GM19035 (cell line): ENCODE data around the gene OR12D3.
"Not testable (repeated sequence)": the region's sequence is repeated elsewhere in the genome, so short reads cannot be mapped to it uniquely, and the experiment has no call there.

Experiments used
- ATAC-seq: cut with Tn5 transposase; IDR thresholded peaks from one replicate; pipeline ENCODE4 v1.9.1; 2021; ENCODE audit not compliant: unreplicated experiment

OR12D3 gene, protein sequence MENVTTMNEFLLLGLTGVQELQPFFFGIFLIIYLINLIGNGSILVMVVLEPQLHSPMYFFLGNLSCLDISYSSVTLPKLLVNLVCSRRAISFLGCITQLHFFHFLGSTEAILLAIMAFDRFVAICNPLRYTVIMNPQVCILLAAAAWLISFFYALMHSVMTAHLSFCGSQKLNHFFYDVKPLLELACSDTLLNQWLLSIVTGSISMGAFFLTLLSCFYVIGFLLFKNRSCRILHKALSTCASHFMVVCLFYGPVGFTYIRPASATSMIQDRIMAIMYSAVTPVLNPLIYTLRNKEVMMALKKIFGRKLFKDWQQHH

DNA sequence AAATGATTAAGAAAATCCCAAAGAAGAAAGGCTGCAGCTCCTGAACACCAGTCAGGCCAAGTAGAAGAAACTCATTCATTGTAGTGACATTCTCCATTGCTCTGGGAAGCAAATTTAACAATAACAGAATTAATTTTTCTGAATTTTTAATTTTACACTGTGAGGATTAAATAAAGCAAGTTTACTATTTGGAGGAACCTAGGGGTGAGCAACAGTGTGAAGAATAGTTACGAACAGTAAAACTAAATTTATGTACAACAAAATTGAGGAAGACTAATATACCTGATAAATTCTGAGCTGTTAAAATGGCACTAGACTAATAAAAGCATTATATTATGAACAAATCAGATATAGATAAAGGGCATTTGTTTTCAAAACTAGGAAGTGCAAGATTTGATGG is at the start of gene OR12D3:
TSS of gene OR12D3 (minus strand) at position 101 of the 400 bp plus-strand sequence. CDS start at position 97, 4 bp downstream.
- ATAC-seq: no peak

GRCh38 chr6:29424575-29424974 is 49.5 kb upstream of the OR12D3 start:
- ATAC-seq: no peak

DNA sequence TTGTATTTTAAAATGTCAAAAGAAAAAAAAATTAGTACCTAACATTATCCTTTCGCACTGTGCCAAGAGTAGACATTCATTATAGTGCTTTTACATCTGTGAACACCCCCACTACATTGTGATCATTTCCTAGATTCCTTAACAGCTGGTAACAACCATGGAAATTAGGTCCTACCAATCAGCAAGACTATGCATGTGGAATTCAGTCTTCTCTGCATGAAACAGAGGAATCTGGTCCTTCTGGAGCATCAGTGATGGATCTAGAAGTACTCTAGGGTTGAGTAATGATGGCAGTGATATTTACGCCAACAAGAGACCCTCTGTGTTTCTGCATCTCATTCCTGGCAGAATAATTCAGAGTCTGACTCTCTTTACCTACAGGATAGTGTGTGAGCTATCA is 49.1 kb upstream of the OR12D3 start:
- ATAC-seq: no peak

- ATAC-seq: no peak
Measured at GRCh38 chr6:29419516-29419915, 44.4 kb upstream of the OR12D3 start.

DNA sequence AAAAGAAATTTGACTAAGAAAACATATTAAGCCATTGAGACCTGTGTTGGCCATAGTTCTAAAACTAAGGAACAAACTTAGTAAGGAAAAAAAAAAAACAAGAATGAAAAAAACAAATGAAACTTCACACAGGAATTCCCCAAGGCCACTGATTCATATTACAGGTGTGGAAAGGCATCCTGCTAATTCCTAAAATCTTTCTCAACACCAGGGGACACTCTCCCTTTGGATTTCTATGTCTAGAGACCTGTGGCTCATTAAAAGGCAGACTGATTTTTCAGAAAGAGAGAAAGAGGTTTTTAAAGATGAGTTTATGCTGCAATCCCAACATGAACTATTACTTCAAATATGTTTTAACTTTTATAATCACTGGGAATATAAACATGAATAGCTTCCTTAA is 39.5 kb upstream of the OR12D3 start, which contains the start of gene OR12D1:
TSS of gene OR12D1 (plus strand) at position 341 of the 400 bp plus-strand sequence.
- no peak for ATAC-seq

DNA sequence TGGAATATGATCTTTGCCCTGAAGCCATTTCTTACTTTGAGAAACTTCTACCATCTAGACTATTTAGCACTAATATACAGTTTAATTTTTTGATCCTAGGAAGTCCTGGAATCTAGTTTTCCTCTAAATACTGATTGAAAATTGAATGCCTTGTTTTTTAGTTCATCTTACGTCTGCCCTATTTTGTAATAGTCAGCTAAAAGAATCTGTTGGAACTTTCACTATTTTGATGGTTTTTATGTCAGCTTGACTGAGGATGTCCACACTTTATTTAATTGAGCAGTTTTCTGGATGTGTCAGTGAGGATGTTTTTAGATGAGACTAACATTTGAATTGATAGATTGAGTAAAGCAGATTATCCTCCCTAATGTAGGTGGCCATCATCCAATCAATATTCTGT is 28.7 kb upstream of the OR12D3 start:
- no peak for ATAC-seq

DNA sequence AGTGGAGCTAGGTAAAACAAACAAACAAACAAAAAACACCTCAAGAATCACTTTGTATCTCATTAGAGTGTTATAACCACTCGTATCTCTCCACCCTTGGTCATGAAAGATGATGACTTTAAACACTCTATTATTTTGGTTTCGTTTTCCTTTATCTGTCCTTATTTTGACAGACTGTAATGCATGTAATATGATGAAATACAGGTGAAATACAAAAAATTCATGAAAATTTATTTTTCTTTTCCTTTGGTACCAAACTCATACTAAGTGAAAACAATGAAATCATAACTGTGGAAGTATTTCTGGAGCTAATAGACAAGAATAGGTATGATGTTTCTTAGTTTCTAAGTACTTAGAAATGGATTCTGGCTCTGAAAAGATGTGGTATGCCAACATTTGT is 24.4 kb upstream of the OR12D3 start:
- no peak for ATAC-seq

- no peak for ATAC-seq
Measured at GRCh38 chr6:29395331-29395730, 20.2 kb upstream of the OR12D3 start, which contains the start of gene OR12D2. OR12D2 (plus strand) TSS chr6:29395631; CDS start chr6:29396700, 1,069 bp downstream.

- ATAC-seq: no peak
Measured at GRCh38 chr6:29388533-29388932, 13.4 kb upstream of the OR12D3 start.

DNA sequence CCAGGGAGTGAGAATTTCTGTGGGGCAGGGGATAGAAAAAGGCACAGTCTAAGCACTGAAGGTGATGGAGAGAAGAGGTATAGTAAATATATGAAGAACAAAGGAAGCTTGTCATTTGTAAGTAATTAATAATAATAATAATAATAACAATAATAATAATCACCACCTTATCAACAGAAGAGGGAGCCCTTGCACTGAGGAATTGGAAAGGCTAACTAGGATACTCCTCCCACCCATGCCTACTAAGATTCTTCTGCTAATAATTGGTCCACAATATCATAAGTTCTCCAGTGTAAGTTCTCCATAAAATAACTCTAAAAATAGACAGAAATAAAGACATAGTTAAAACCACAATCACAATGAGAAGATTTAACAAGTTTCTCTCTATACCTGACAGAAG is 912 bp upstream of the OR12D3 start:
- no peak for ATAC-seq

DNA sequence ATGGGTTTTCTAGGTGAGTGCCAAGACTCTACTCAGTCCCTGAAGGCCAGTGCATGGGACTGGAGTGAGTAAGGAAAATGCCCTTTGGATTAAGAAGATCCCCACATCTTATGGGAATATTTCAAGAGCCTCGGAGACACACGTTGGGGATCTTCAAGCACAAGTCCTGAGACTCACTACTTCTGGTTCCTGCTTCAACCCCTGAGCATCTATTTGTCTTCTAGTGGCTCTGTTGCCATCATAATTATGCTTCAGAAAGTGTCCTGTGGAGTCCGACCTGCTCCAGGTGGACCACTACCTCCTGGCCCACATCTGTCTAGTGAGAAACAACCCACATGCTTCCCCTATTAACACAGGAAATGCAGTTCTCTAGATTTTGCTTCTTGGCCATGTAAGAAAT is 6.3 kb downstream of the OR12D3 start, which contains the start of gene OR5V1:
TSS of gene OR5V1 (minus strand) at position 101 of the 400 bp plus-strand sequence. CDS start 12,670 bp downstream, outside the sequence.
- ATAC-seq: no peak

- ATAC-seq: no peak
Measured at GRCh38 chr6:29355603-29356002, 19.5 kb downstream of the OR12D3 start.

DNA sequence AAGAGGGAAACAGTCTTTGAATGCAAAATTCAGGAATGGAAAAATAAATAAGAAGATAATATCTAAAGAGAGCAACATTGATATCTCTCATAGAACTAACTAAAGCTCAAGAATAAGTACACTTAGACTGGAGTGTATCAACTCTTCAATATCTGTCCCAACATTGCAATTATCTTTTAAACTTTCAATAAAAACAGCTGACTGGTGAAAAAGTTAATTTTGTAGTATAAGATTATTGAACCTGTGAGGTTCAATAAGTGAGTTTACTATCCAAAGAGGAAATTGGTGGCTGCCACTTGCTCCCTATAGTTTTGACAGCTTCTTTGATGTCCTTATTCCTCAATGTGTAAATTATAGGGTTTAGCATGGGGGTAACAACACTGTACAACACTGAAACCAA is 20.1 kb downstream of the OR12D3 start:
- no peak for ATAC-seq

- not testable (repeated sequence) for ATAC-seq
Measured at GRCh38 chr6:29349348-29349747, 25.7 kb downstream of the OR12D3 start.

GRCh38 chr6:29345380-29345779 is 29.7 kb downstream of the OR12D3 start:
- ATAC-seq: no peak

GRCh38 chr6:29336269-29336668 is 38.8 kb downstream of the OR12D3 start:
- ATAC-seq: no peak

DNA sequence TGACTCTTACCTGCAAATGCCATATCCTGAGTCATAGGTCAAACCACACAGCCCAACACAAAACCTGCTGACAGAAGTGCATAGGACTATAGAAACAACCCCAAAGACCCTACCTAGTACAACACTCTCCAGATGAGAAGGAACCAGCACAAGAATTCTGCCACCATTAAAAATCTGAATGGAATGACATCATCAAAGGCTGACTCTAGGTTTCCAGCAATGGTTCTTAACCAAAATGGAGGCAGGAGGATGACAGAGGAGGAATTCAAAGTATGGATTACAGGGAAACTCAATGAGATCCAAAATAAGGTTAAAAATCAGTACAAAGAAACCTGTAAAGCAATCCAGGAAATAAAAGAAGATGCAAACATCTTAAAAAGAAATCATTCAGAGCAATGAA is 42.4 kb downstream of the OR12D3 start:
- ATAC-seq: no peak

- ATAC-seq: no peak
Measured at GRCh38 chr6:29325777-29326176, 49.3 kb downstream of the OR12D3 start.
